K562 (cell line): ENCODE results near the gene GIMAP6. TPM values are rescaled to one million over a fixed set of nuclear protein-coding genes. Genes with fewer than 3 reads are reported as not detected.

Experiments
- ATAC-seq: fragments of 200-7000 bp; cut with Tn5 transposase; 3 replicates; pipeline ENCODE4 v1.9.1; 2020; ENCODE audit warnings: moderate library complexity
- BruUV-seq: library from RNA; stranded (reverse); fragments of 400-500 nt; replicated peaks from 2 replicates; lab custom pipeline; 2021; lab: Mats Ljungman, UMichigan
- CTCF ChIA-PET: fragments of 300-600 bp; formaldehyde crosslinking; extraction: SDS; loops from one replicate; lab custom pipeline; 2021; ENCODE audit warnings: low intra/inter-chr PET ratio; lab: Yijun Ruan, JAX
- POLR2A ChIA-PET: fragments of 300-600, 350-650 bp; sonication (Branson Sonifier 250); formaldehyde crosslinking; extraction: SDS; loops from one replicate; lab custom pipeline; 2021; ENCODE audit warnings: antibody characterized with exemption, inconsistent platforms; lab: Yijun Ruan, JAX
- DNase-seq, 4 experiments: peaks; one replicate each; pipeline versions ENCODE4 v3.0.0 to v3.0.0-alpha.2; 2011 to 2018; ENCODE audit warnings: low spot score in 3 of 4, mixed read lengths in 3 of 4; ENCODE audit errors: extremely low read depth in 1 of 4
- FAIRE-seq: peaks from 2 replicates; lab custom pipeline; 2011; peaks lifted over from hg19 to GRCh38; lab: Jason Lieb, UNC
- H2AFZ ChIP-seq: 2 replicates; pipeline ENCODE4 v1.6.0; 2011; ENCODE audit warnings: low read depth, low read length, control low read depth, inconsistent platforms
- H3K27ac ChIP-seq: fragments of 200-600 bp; 3 replicates; pipeline ENCODE4 v1.8.0; 2011; ENCODE audit warnings: low read depth, mild to moderate bottlenecking, control low read depth, inconsistent platforms, low read length, moderate library complexity, mixed read lengths; ENCODE audit errors: extremely low read depth
- H3K27me3 ChIP-seq, 2 experiments: fragments of 300-600 bp in 1 of 2; 2 replicates in 1 of 2; 3 replicates in 1 of 2; pipeline versions ENCODE4 v1.6.0 to v1.8.0; 2011; ENCODE audit warnings: inconsistent platforms in 2 of 2, low read length in 2 of 2, mild to moderate bottlenecking in 1 of 2, mixed read lengths in 1 of 2, moderate library complexity in 1 of 2; ENCODE audit not compliant: control insufficient read depth in 2 of 2, insufficient read depth in 2 of 2
- H3K36me3 ChIP-seq: fragments of 300-600 bp; 3 replicates; pipeline ENCODE4 v1.8.0; 2011; ENCODE audit warnings: mild to moderate bottlenecking, low read length, inconsistent platforms; ENCODE audit not compliant: control insufficient read depth, insufficient read depth
- H3K4me1 ChIP-seq, 2 experiments: fragments of 200-600 bp in 1 of 2; replicated peaks in 1 of 2; 2 replicates in 1 of 2; 3 replicates in 1 of 2; pipeline versions ENCODE4 v1.5.1 to v1.8.0; 2011; ENCODE audit warnings: inconsistent platforms in 2 of 2, low read length in 2 of 2, mild to moderate bottlenecking in 1 of 2, mixed read lengths in 1 of 2, moderate library complexity in 1 of 2; ENCODE audit not compliant: control insufficient read depth in 2 of 2, insufficient read depth in 2 of 2
- H3K4me2 ChIP-seq: 2 replicates; pipeline ENCODE4 v1.6.1; 2011; ENCODE audit warnings: low read length, control low read depth, inconsistent platforms, mixed read lengths; ENCODE audit not compliant: insufficient read depth
- H3K4me3 ChIP-seq: fragments of 200-600 bp; sonication (generic), shearing (Covaris generic); 2 replicates; pipeline ENCODE4 v1.5.1; 2016; ENCODE audit warnings: control low read depth, inconsistent platforms
- H3K79me2 ChIP-seq: fragments of 200-600 bp; 3 replicates; pipeline ENCODE4 v1.8.0; 2011; ENCODE audit warnings: low read length, inconsistent platforms; ENCODE audit not compliant: control insufficient read depth, insufficient read depth
- H3K9ac ChIP-seq, 2 experiments: 2 replicates each; pipeline versions ENCODE4 v1.6.0 to v1.6.1; 2011; ENCODE audit warnings: low read depth in 2 of 2, low read length in 2 of 2, control low read depth in 1 of 2, inconsistent platforms in 1 of 2, mild to moderate bottlenecking in 1 of 2, mixed read lengths in 1 of 2; ENCODE audit not compliant: insufficient read depth in 1 of 2
- H3K9me1 ChIP-seq: one replicate; pipeline ENCODE4 v1.6.0; 2011; ENCODE audit warnings: inconsistent platforms, mild to moderate bottlenecking, low read length, moderate library complexity; ENCODE audit not compliant: control insufficient read depth, insufficient read depth
- H3K9me3 ChIP-seq: replicated peaks from 2 replicates; pipeline ENCODE4 v1.5.1; 2011; ENCODE audit warnings: low read depth, low read length, inconsistent platforms; ENCODE audit not compliant: control insufficient read depth, insufficient read depth
- H4K20me1 ChIP-seq: replicated peaks from 2 replicates; pipeline ENCODE4 v1.6.1; 2011; ENCODE audit warnings: low read length, inconsistent platforms, mixed read lengths; ENCODE audit not compliant: control insufficient read depth, insufficient read depth
- DACH1 ChIP-seq: fragments of 450-650 bp; IDR thresholded peaks from 2 replicates; pipeline ENCODE4 v1.6.1; 2018; ENCODE audit not compliant: partially characterized antibody
- ILK ChIP-seq: fragments of 450-650 bp; IDR thresholded peaks from 2 replicates; pipeline ENCODE4 v1.6.1; 2016; ENCODE audit warnings: missing genetic modification characterization, low read depth, mild to moderate bottlenecking, missing compliant biosample characterization, moderate library complexity, borderline replicate concordance
- PTRF ChIP-seq: fragments of 450-650 bp; IDR thresholded peaks from 2 replicates; pipeline ENCODE4 v1.6.1; 2016; ENCODE audit warnings: mild to moderate bottlenecking, missing genetic modification characterization, missing compliant biosample characterization
- RBFOX2 ChIP-seq: fragments of 200-400 bp; formaldehyde crosslinking; IDR thresholded peaks from 2 replicates; pipeline ENCODE4 v1.6.1; 2017; ENCODE audit warnings: low read depth, mild to moderate bottlenecking, low read length, moderate library complexity
- RUNX1 ChIP-seq: sonication (generic); IDR thresholded peaks from 2 replicates; pipeline ENCODE4 v1.6.1; 2016; ENCODE audit warnings: antibody characterized with exemption, low read depth
- TARDBP ChIP-seq: fragments of 450-650 bp; IDR thresholded peaks from 2 replicates; pipeline ENCODE4 v1.6.1; 2016
- ZC3H8 ChIP-seq: fragments of 450-650 bp; IDR thresholded peaks from 2 replicates; pipeline ENCODE4 v1.6.1; 2017
- ZNF347 ChIP-seq: fragments of 450-650 bp; formaldehyde crosslinking; IDR thresholded peaks from 2 replicates; pipeline ENCODE4 v1.4.0; 2020; ENCODE audit warnings: low read depth, mild to moderate bottlenecking, moderate library complexity
- ZNF586 ChIP-seq: fragments of 450-650 bp; formaldehyde crosslinking; conservative IDR thresholded peaks from 2 replicates; pipeline ENCODE4 v1.4.0; 2020; ENCODE audit warnings: mild to moderate bottlenecking, moderate library complexity
- ZNF668 ChIP-seq: fragments of 250-450 bp; sonication (Bioruptor Pico); IDR thresholded peaks from 2 replicates; pipeline ENCODE4 v1.8.0; 2022; ENCODE audit warnings: mild to moderate bottlenecking, inconsistent platforms
- WGBS: fragments of 100-300 bp; shearing (Covaris generic); methylation state at CpG from one replicate; pipeline ENCODE4 v1.1.6; 2016; ENCODE audit warnings: low coverage, mixed read lengths; ENCODE audit not compliant: insufficient coverage; ENCODE audit errors: missing lambda C conversion rate; 5-methylcytosine and 5-hydroxymethylcytosine counted together
- in situ Hi-C: fragments of 300-500 bp; cut with MboI; formaldehyde crosslinking; loops from 4 replicates; pipeline ENCODE4 v1.15.0; 2018; ENCODE audit warnings: inconsistent platforms, mixed read lengths
- intact Hi-C: fragments of 100-400 bp; cut with micrococcal nuclease; formaldehyde crosslinking; loops from 2 replicates; pipeline ENCODE4 v1.14.2; 2022
- polyA plus RNA-seq, 8 experiments: library from polyadenylated mRNA; depleted of rRNA in 4 of 8; stranded (reverse) in 5 of 8; unstranded in 3 of 8; fragments of >200 nt; fragmentation: Nextera tagmentation in 2 of 8; fragmentation: Illumina TruSeq in 1 of 8; extraction: Ambion mirVana in 2 of 8; extraction: Trizol in 1 of 8; gene quantifications; 2 replicates each; pipeline versions ENCODE4 v1.2.1 to v1.2.3, GENCODE V29; 2011 to 2014; ENCODE audit warnings: inconsistent platforms in 1 of 8, missing spikeins in 1 of 8
- total RNA-seq, 7 experiments: library from RNA; depleted of rRNA in 6 of 7; stranded (reverse); fragments of >200 nt in 6 of 7; fragmentation: Illumina TruSeq in 2 of 7; extraction: Trizol in 2 of 7; gene quantifications; 2 replicates each; pipeline versions ENCODE4 v1.2.1 to v1.2.3, GENCODE V29; 2011 to 2021; ENCODE audit warnings: low replicate concordance in 1 of 7
- TF ChIP-seq, protein P1 (sequence below): fragments of 250-450 bp; sonication (Bioruptor Pico); IDR thresholded peaks from 2 replicates; pipeline ENCODE4 v1.9.0; 2021; ENCODE audit warnings: mild to moderate bottlenecking
- TF ChIP-seq, protein P2 (sequence below): sonication (generic); formaldehyde crosslinking; IDR thresholded peaks from 2 replicates; pipeline ENCODE4 v1.8.0; 2023; ENCODE audit warnings: missing genetic modification reagents, mild to moderate bottlenecking, borderline replicate concordance
- TF ChIP-seq, protein P3 (sequence below): sonication (generic); formaldehyde crosslinking; IDR thresholded peaks from 2 replicates; pipeline ENCODE4 v1.8.0; 2022; ENCODE audit warnings: mild to moderate bottlenecking, missing genetic modification reagents

The GIMAP6 gene
- total and polyA plus RNA-seq, 9 of the 15 experiments (the other 6 are each of a cell fraction or from before 2014, with no cell fraction given) = 0.04 to 0.45 (median 0.18) TPM

DNA sequence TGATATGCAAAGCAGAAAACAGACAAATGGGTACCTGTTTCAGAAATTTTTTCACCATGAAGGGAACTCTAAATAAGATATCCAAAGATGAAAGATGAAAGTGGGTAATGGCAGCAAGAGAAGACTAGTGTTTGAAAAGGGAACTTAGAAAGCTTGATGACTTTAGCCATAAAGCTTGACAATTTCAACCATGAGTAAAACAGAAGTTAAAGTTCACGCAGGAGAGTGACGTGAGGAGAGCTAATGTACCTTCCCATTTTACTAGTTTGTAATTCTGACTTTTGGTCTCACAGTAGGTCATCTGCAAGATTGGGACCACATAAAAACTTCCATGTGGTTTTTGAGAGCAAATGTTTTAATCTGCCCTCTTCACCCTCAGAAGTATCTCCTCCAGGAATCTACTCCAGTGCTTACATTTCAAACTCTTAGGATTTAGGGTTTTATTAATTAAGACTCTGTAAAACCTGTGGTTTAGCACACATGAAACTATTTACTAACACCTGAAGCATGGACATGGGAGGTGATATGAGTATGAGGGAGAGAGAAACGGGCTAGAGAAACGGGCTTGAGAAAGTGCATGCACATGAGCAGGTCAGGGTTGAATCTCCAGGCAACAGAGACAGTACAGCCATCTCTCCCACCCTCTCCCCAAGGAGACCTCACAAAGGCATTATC lies 28.9 kb upstream of the GIMAP6 start:
- FAIRE-seq = no peak
- H3K4me1 ChIP-seq = no peaks in the 10 kb centered on the region; a peak in 1 of 5 replicates
- H4K20me1 ChIP-seq = no peaks in the 10 kb centered on the region
- in situ Hi-C loops (no loop called here), intact Hi-C loops (no loop called here)
- no peak for DNase-seq
- H3K27me3 ChIP-seq = peaks cover 9 to 31% of the 10 kb centered on the region in 2 experiments; a peak in 4 of 5 replicates
- no peaks in the 10 kb centered on the region for H3K9me1 ChIP-seq
- H3K4me3 ChIP-seq = no peak overlapping the region
- whole genome bisulfite sequencing = 8% methylated on average over 4 of the region's 4 CpGs
- no peak overlapping the region for H3K27ac ChIP-seq
- BruUV-seq = no TSS peak
- H2AFZ ChIP-seq = no peak overlapping the region
- H3K79me2 ChIP-seq = no peaks in the 10 kb centered on the region
- CTCF ChIA-PET = no interaction called here
- ATAC-seq = no peak
- H3K9me3 ChIP-seq = no peaks in the 10 kb centered on the region
- H3K9ac ChIP-seq = no peak overlapping the region
- no peaks in the 10 kb centered on the region for H3K36me3 ChIP-seq
- POLR2A ChIA-PET = interaction anchor here (0.6 kb wide), 2 partner anchors 174 to 258 kb away, joined by 3 read pairs; no protein-coding TSS in a partner anchor
- H3K4me2 ChIP-seq = no peak overlapping the region
- no peak for TF ChIP-seq ZNF668 (CRISPR knock-in tag)
- TF ChIP-seq PTRF (tag) = no peak
- TF ChIP-seq ZC3H8 = no peak
- no peak for TF ChIP-seq DACH1
- TF ChIP-seq ZNF586 (CRISPR knock-in tag) = no peak
- TF ChIP-seq, protein P1, sequence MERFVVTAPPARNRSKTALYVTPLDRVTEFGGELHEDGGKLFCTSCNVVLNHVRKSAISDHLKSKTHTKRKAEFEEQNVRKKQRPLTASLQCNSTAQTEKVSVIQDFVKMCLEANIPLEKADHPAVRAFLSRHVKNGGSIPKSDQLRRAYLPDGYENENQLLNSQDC (CRISPR knock-in tag) = no peak
- TF ChIP-seq, protein P2, sequence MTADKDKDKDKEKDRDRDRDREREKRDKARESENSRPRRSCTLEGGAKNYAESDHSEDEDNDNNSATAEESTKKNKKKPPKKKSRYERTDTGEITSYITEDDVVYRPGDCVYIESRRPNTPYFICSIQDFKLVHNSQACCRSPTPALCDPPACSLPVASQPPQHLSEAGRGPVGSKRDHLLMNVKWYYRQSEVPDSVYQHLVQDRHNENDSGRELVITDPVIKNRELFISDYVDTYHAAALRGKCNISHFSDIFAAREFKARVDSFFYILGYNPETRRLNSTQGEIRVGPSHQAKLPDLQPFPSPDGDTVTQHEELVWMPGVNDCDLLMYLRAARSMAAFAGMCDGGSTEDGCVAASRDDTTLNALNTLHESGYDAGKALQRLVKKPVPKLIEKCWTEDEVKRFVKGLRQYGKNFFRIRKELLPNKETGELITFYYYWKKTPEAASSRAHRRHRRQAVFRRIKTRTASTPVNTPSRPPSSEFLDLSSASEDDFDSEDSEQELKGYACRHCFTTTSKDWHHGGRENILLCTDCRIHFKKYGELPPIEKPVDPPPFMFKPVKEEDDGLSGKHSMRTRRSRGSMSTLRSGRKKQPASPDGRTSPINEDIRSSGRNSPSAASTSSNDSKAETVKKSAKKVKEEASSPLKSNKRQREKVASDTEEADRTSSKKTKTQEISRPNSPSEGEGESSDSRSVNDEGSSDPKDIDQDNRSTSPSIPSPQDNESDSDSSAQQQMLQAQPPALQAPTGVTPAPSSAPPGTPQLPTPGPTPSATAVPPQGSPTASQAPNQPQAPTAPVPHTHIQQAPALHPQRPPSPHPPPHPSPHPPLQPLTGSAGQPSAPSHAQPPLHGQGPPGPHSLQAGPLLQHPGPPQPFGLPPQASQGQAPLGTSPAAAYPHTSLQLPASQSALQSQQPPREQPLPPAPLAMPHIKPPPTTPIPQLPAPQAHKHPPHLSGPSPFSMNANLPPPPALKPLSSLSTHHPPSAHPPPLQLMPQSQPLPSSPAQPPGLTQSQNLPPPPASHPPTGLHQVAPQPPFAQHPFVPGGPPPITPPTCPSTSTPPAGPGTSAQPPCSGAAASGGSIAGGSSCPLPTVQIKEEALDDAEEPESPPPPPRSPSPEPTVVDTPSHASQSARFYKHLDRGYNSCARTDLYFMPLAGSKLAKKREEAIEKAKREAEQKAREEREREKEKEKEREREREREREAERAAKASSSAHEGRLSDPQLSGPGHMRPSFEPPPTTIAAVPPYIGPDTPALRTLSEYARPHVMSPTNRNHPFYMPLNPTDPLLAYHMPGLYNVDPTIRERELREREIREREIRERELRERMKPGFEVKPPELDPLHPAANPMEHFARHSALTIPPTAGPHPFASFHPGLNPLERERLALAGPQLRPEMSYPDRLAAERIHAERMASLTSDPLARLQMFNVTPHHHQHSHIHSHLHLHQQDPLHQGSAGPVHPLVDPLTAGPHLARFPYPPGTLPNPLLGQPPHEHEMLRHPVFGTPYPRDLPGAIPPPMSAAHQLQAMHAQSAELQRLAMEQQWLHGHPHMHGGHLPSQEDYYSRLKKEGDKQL (CRISPR knock-in tag) = no peak
- no peak for TF ChIP-seq ILK
- TF ChIP-seq, protein P3, sequence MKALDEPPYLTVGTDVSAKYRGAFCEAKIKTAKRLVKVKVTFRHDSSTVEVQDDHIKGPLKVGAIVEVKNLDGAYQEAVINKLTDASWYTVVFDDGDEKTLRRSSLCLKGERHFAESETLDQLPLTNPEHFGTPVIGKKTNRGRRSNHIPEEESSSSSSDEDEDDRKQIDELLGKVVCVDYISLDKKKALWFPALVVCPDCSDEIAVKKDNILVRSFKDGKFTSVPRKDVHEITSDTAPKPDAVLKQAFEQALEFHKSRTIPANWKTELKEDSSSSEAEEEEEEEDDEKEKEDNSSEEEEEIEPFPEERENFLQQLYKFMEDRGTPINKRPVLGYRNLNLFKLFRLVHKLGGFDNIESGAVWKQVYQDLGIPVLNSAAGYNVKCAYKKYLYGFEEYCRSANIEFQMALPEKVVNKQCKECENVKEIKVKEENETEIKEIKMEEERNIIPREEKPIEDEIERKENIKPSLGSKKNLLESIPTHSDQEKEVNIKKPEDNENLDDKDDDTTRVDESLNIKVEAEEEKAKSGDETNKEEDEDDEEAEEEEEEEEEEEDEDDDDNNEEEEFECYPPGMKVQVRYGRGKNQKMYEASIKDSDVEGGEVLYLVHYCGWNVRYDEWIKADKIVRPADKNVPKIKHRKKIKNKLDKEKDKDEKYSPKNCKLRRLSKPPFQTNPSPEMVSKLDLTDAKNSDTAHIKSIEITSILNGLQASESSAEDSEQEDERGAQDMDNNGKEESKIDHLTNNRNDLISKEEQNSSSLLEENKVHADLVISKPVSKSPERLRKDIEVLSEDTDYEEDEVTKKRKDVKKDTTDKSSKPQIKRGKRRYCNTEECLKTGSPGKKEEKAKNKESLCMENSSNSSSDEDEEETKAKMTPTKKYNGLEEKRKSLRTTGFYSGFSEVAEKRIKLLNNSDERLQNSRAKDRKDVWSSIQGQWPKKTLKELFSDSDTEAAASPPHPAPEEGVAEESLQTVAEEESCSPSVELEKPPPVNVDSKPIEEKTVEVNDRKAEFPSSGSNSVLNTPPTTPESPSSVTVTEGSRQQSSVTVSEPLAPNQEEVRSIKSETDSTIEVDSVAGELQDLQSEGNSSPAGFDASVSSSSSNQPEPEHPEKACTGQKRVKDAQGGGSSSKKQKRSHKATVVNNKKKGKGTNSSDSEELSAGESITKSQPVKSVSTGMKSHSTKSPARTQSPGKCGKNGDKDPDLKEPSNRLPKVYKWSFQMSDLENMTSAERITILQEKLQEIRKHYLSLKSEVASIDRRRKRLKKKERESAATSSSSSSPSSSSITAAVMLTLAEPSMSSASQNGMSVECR = no peak
- TF ChIP-seq TARDBP = no peak
- TF ChIP-seq RUNX1 = no peak
- TF ChIP-seq ZNF347 (CRISPR knock-in tag) = no peak
- no peak for TF ChIP-seq RBFOX2
